MCF 10A (cell line): ENCODE measurements around the gene PEMT. TPM values are rescaled to one million over a fixed set of nuclear protein-coding genes. Genes with fewer than 3 reads are reported as not detected.
"Not testable (repeated sequence)": the region's sequence is repeated elsewhere in the genome, so short reads cannot be mapped to it uniquely, and the experiment has no call there.

Experiments used
- Bru-seq: library from RNA; stranded (reverse); fragments of 400-500 nt; gene quantifications from one replicate; lab custom pipeline; 2021; lab: Mats Ljungman, UMichigan
- BruChase-seq, 2 experiments: library from RNA; stranded (reverse); fragments of 400-500 nt; gene quantifications; one replicate each; lab custom pipeline; 2021; lab: Mats Ljungman, UMichigan
- BruUV-seq: library from RNA; stranded (reverse); fragments of 400-500 nt; replicated peaks from 2 replicates; lab custom pipeline; 2021; lab: Mats Ljungman, UMichigan
- CTCF ChIA-PET: fragments of 300-600 bp; sonication (Branson Sonifier 250); formaldehyde crosslinking; extraction: SDS; loops from one replicate; lab custom pipeline; 2021; ENCODE audit warnings: antibody characterized with exemption, inconsistent platforms; lab: Yijun Ruan, JAX
- POLR2A ChIA-PET: fragments of 300-600, 350-650 bp; sonication (Branson Sonifier 250); formaldehyde crosslinking; extraction: SDS; loops from one replicate; lab custom pipeline; 2020; ENCODE audit warnings: antibody characterized with exemption, inconsistent platforms; lab: Yijun Ruan, JAX
- DNase-seq: peaks from one replicate; pipeline ENCODE4 v3.0.0-alpha.2; 2018; ENCODE audit not compliant: unreplicated experiment
- H3K27ac Mint-ChIP-seq: one replicate; pipeline ENCODE4 v1.8.0; 2022; ENCODE audit warnings: mild to moderate bottlenecking, low read depth, mixed read lengths; ENCODE audit not compliant: unreplicated experiment
- H3K27me3 Mint-ChIP-seq: one replicate; pipeline ENCODE4 v1.8.0; 2022; ENCODE audit warnings: mixed read lengths; ENCODE audit not compliant: insufficient read depth, unreplicated experiment
- H3K36me3 Mint-ChIP-seq: one replicate; pipeline ENCODE4 v1.8.0; 2022; ENCODE audit warnings: mild to moderate bottlenecking, moderate library complexity, mixed read lengths; ENCODE audit not compliant: insufficient read depth, unreplicated experiment
- H3K4me1 Mint-ChIP-seq: one replicate; pipeline ENCODE4 v1.8.0; 2022; ENCODE audit warnings: mixed read lengths; ENCODE audit not compliant: insufficient read depth, unreplicated experiment
- H3K4me3 Mint-ChIP-seq: one replicate; pipeline ENCODE4 v1.8.0; 2022; ENCODE audit warnings: mild to moderate bottlenecking, moderate library complexity, mixed read lengths; ENCODE audit not compliant: unreplicated experiment
- H3K9me3 Mint-ChIP-seq: one replicate; pipeline ENCODE4 v1.8.0; 2022; ENCODE audit warnings: mixed read lengths; ENCODE audit not compliant: unreplicated experiment
- intact Hi-C: fragments of 100-400 bp; cut with micrococcal nuclease; formaldehyde crosslinking; loops from 2 replicates; pipeline ENCODE4 v1.14.1; 2022
- long read RNA-seq: library from polyadenylated mRNA; stranded (forward); transcript quantifications from one replicate; pipeline ENCODE4 v2.0.0, GENCODE V29; 2022
- total RNA-seq: library from RNA; stranded (reverse); gene quantifications from 2 replicates; pipeline ENCODE4 v1.2.3, GENCODE V29; 2022
- TF ChIP-seq, protein P1 (sequence below): fragments of 200-600 bp; IDR thresholded peaks from one replicate; pipeline ENCODE4 v1.8.0; 2022; ENCODE audit warnings: antibody characterized with exemption, mild to moderate bottlenecking; ENCODE audit not compliant: unreplicated experiment

The PEMT gene, protein sequence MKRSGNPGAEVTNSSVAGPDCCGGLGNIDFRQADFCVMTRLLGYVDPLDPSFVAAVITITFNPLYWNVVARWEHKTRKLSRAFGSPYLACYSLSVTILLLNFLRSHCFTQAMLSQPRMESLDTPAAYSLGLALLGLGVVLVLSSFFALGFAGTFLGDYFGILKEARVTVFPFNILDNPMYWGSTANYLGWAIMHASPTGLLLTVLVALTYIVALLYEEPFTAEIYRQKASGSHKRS
- total RNA-seq, result 37.0 and 49.8 TPM in 2 replicates
- percentile 43 among the genes with signal in this experiment for Bru-seq, nascent RNA
- percentile 35 among the genes with signal in this experiment for BruChase-seq, experiment 1, labeled RNA remaining after a 6-hour chase
- BruChase-seq, experiment 2, labeled RNA remaining after a 2-hour chase, result percentile 41 among the genes with signal in this experiment
- long read RNA-seq, transcript PEMT-213 (2 exons, 383 nt), result minor isoform, 7 of 76 reads
- long read RNA-seq, transcript PEMT-201 (7 exons, 1,013 nt), result major isoform, 48 of 76 reads
- long read RNA-seq, partial matches to known transcripts, result 3 of 76 reads
- long read RNA-seq, other reads (novel, unspliced or antisense), result 17 of 76 reads

DNA sequence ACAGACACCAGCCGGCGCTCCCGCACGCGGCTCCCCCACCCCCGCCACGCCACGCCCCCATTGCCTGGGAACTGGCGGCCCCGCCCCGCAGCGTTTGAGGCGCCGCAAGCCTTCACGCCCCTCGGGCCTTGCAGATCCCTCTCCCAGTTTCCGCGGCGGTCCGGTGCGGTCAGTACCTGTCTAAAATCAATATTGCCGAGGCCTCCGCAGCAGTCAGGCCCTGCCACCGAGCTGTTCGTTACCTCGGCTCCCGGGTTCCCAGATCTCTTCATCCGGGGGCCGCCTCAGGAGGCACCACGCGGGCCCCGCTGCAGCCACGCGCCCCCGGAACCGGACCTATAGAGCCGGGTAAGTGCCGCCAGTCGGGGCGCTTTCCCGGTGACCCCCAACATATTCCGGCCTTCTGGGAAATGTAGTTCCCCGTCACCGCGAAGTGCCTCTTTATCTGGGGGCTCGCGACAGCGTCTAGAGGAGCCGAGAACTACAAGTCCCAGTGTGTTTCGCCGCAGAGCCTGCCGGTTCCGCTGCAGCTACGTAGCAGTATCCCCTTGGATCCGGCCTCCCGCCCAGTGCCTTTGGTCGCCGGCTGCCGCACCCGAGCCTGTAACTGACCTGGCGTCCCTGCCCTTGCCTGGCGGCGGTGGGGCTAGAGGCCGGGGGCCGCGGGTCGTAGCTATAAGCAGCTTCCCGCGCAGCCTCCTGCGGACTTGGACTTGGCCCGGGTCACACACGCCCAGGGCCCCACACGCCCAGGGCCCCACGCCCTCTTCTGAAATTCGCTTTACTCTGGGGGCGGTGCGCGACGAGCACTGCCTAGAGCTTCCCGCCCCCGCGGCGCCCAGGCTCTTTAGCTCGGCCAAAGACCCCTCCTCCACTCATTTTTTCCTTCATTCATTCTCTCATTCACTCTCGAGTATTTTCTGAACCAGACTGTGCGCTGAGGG lies at the start of gene PEMT:
PEMT (minus strand) TSS at position 354 of the 944 bp plus-strand sequence; CDS start at position 272, 82 bp downstream.
- intact Hi-C loops, result no loop called here
- BruUV-seq, result no TSS peak
- H3K4me1 Mint-ChIP-seq, result peaks cover 19% of the 10 kb centered on the region
- TF ChIP-seq, protein P1, sequence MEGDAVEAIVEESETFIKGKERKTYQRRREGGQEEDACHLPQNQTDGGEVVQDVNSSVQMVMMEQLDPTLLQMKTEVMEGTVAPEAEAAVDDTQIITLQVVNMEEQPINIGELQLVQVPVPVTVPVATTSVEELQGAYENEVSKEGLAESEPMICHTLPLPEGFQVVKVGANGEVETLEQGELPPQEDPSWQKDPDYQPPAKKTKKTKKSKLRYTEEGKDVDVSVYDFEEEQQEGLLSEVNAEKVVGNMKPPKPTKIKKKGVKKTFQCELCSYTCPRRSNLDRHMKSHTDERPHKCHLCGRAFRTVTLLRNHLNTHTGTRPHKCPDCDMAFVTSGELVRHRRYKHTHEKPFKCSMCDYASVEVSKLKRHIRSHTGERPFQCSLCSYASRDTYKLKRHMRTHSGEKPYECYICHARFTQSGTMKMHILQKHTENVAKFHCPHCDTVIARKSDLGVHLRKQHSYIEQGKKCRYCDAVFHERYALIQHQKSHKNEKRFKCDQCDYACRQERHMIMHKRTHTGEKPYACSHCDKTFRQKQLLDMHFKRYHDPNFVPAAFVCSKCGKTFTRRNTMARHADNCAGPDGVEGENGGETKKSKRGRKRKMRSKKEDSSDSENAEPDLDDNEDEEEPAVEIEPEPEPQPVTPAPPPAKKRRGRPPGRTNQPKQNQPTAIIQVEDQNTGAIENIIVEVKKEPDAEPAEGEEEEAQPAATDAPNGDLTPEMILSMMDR, result no peak
- peak within 1 kb of the TSS; percentile 80 for H3K27ac Mint-ChIP-seq
- H3K4me3 Mint-ChIP-seq, result peak within 1 kb of the TSS; percentile 82
- ChIA-PET POLR2A (interaction anchor here (0.6 to 1.6 kb wide), 16 partner anchors 10 to 563 kb away, joined by 3 to 8 read pairs (median 3); partner anchors contain the start of gene DRG2), CTCF (interaction anchor here (0.5 to 3.0 kb wide), 12 partner anchors 15 to 241 kb away, joined by 3 to 15 read pairs (median 3); partner anchors contain the start of gene RASD1)
- no peaks in the 10 kb centered on the region for H3K27me3 Mint-ChIP-seq
- peak; percentile 98 for DNase-seq
- H3K9me3 Mint-ChIP-seq, result no peaks in the 10 kb centered on the region
- peaks cover 5% of the 10 kb centered on the region for H3K36me3 Mint-ChIP-seq

DNA sequence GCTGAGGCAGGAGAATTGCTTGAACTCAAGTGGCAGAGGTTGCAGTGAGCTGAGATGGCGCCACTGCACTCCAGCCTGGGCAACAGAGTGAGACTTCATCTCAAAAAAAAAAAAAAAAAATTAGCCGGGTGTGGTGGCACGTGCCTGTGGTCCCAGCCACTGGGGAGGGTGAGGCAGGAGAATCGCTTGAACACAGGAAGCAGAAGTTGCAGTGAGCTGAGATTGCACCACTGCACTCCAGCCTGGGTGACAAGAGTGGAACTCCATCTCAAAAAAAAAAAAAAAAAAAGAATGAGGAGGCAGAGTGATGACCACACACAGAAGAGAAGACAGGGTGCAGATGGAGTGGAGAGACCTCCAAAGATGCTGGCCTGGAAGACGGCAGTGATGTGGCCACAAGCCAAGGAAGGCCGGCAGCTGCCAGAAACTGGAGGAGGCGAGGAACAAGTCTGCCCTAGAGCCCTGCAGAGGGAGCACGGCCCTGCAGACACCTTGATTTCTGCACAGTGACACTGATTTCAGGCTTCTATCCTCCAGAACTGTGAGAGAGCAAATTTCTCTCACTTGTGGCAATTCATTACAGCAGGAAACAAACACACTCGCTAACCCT lies 48.3 kb upstream of the PEMT start:
- intact Hi-C loops, result loop anchor here (5.0 kb wide), 1 partner anchor 637 kb away; no protein-coding TSS in a partner anchor
- not testable (repeated sequence) for H3K4me3 Mint-ChIP-seq, BruUV-seq, DNase-seq, H3K36me3 Mint-ChIP-seq, H3K9me3 Mint-ChIP-seq, H3K4me1 Mint-ChIP-seq, H3K27ac Mint-ChIP-seq, H3K27me3 Mint-ChIP-seq
- ChIA-PET POLR2A (interaction anchor here (0.6 kb wide), 1 partner anchor 135 kb away, joined by 3 read pairs; no protein-coding TSS in a partner anchor), CTCF (interaction anchor here (0.7 to 4.2 kb wide), 5 partner anchors 26 to 285 kb away, joined by 3 to 82 read pairs (median 32); partner anchors contain the start of gene RASD1)

DNA sequence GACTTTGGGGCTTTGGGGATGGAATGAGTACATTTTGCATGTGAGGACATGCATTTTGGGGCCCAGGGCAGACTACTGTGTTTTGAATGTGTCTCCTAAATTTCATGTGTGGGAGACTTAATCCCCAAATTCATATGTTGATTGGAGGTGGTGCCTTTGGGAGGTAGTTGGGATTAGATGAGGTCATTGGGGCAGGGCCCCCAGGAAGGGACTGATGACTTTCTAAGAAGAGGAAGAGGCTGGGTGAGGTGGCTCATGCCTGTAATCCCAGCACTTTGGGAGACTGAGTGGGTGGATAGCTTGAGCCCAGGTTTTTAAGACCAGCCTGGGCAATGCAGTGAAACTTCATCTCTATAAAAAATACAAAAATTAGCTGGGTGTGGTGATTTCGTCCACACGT lies 47.0 kb upstream of the PEMT start:
- Mint-ChIP-seq H3K4me3 (no peak overlapping the region), H3K36me3 (no peaks in the 10 kb centered on the region), H3K4me1 (no peaks in the 10 kb centered on the region), H3K27me3 (no peaks in the 10 kb centered on the region), H3K27ac (no peak overlapping the region), H3K9me3 (no peaks in the 10 kb centered on the region)
- intact Hi-C loops, result no loop called here
- ChIA-PET POLR2A (no interaction called here), CTCF (interaction anchor here (1.0 to 2.4 kb wide), 3 partner anchors 47 to 283 kb away, joined by 3 to 8 read pairs (median 7); partner anchors contain the start of genes PEMT and RASD1)
- DNase-seq, result no peak
- no TSS peak for BruUV-seq
- TF ChIP-seq, protein P1, result no peak
